Esophagus squamous epithelium (tissue), 5 donors: ENCODE data around the gene TCF4. TPM values are rescaled to one million over a fixed set of nuclear protein-coding genes. Genes with fewer than 3 reads are reported as not detected.
"Not testable (repeated sequence)": the region's sequence is repeated elsewhere in the genome, so short reads cannot be mapped to it uniquely, and the experiment has no call there.

Experiments used
- DNase-seq: peaks from one replicate; lab custom pipeline; 2025; lab: John Stamatoyannopoulos, UW
- H3K27ac ChIP-seq, 4 donors: fragments of 200-600 bp; sonication (generic); one replicate each; pipeline ENCODE4 v1.5.1; 2016 to 2019; ENCODE audit warnings: mild to moderate bottlenecking in 1 of 4
- H3K27me3 ChIP-seq, 4 donors: fragments of 200-600 bp; sonication (generic); 1 replicate in 3 of 4; 2 replicates in 1 of 4; pipeline versions ENCODE4 v1.5.1 to v1.6.0; 2017 to 2021; ENCODE audit warnings: antibody characterized with exemption in 1 of 4
- H3K36me3 ChIP-seq, 3 donors: fragments of 200-600 bp; sonication (generic); one replicate each; pipeline ENCODE4 v1.5.1; 2016 to 2019
- H3K4me1 ChIP-seq, 3 donors: fragments of 200-600 bp; sonication (generic); one replicate each; pipeline ENCODE4 v1.5.1; 2017 to 2019
- H3K4me3 ChIP-seq, 4 donors: fragments of 200-600 bp; sonication (generic); 1 replicate in 3 of 4; 2 replicates in 1 of 4; pipeline ENCODE4 v1.5.1; 2016 to 2019; ENCODE audit warnings: mild to moderate bottlenecking in 2 of 4, moderate library complexity in 1 of 4
- H3K9me3 ChIP-seq, 3 donors: fragments of 200-600 bp; sonication (generic); one replicate each; pipeline ENCODE4 v1.5.1; 2016 to 2019
- CTCF ChIP-seq, 6 experiments: fragments of 450-650 bp in 4 of 6; fragments of 200-600 bp in 2 of 6; sonication (generic) in 2 of 6; IDR thresholded peaks; one replicate each; pipeline ENCODE4 v1.5.1; 2016 to 2019; ENCODE audit warnings: antibody characterized with exemption in 6 of 6, mild to moderate bottlenecking in 4 of 6, moderate library complexity in 4 of 6
- POLR2A ChIP-seq, 4 donors: fragments of 450-650 bp; IDR thresholded peaks; one replicate each; pipeline ENCODE4 v1.6.1; 2017; ENCODE audit warnings: antibody characterized with exemption in 4 of 4, mild to moderate bottlenecking in 4 of 4, moderate library complexity in 3 of 4
- WGBS, 2 donors: methylation state at CpG; one replicate each; pipeline ENCODE4 v1.1.5; 2018; 5-methylcytosine and 5-hydroxymethylcytosine counted together
- intact Hi-C: fragments of 100-400 bp; cut with DNase I; formaldehyde crosslinking; loops from one replicate; pipeline ENCODE4 v1.15.0; 2022
- total RNA-seq, 4 donors: library from RNA; depleted of rRNA; stranded (reverse); fragments of >200 nt; gene quantifications; one replicate each; pipeline ENCODE4 v1.1.0, GENCODE V29; 2016
- donor health status: DM: yes; HTN: yes; CAD: no.

Gene TCF4
- total RNA-seq, 4 donors from 2014 or later = 19.0 to 79.7 (median 26.0) TPM

GRCh38 chr18:55473058-55473457 is 114.9 kb downstream of the TCF4 start:
- Histone ChIP-seq H3K9me3 (no peaks in the 10 kb centered on the region), H3K4me3 (no peak overlapping the region), H3K4me1 (peaks cover 0 to 17% (median 0%) of the 10 kb centered on the region in 3 donors), H3K27me3 (no peaks in the 10 kb centered on the region), H3K27ac (no peak overlapping the region), H3K36me3 (no peaks in the 10 kb centered on the region)
- WGBS, 2 donors = 68 to 81% methylated on average over 2 of the region's 2 CpGs
- no peak for DNase-seq
- TF ChIP-seq CTCF (IDR thresholded peaks at IDR 0.05) = no peak
- no peak for TF ChIP-seq POLR2A (IDR thresholded peaks at IDR 0.05)
- intact Hi-C loops = no loop called here

- TF ChIP-seq POLR2A (IDR thresholded peaks at IDR 0.05) (no peak), CTCF (IDR thresholded peaks at IDR 0.05) (no peak)
Measured at GRCh38 chr18:55470826-55471225, 117.2 kb downstream of the TCF4 start.

GRCh38 chr18:55469134-55469533 is 118.9 kb downstream of the TCF4 start:
- H3K4me1 ChIP-seq, H3K4me3 ChIP-seq, H3K27me3 ChIP-seq, intact Hi-C loops, DNase-seq, H3K36me3 ChIP-seq, H3K9me3 ChIP-seq, H3K27ac ChIP-seq: not testable (repeated sequence)
- WGBS, 2 donors = 99 to 100% methylated on average over 6 of the region's 8 CpGs

More at GRCh38 chr18:55470826-55471225, 117.2 kb downstream of the TCF4 start:
- Histone ChIP-seq H3K27me3 (no peaks in the 10 kb centered on the region), H3K4me1 (no peaks in the 10 kb centered on the region), H3K27ac (no peak overlapping the region), H3K9me3 (no peaks in the 10 kb centered on the region), H3K36me3 (no peaks in the 10 kb centered on the region), H3K4me3 (no peak overlapping the region)
- 90 to 94% methylated on average over 4 of the region's 4 CpGs for WGBS, 2 donors
- intact Hi-C loops = no loop called here
- no peak for DNase-seq

- TF ChIP-seq POLR2A (IDR thresholded peaks at IDR 0.05) (no peak), CTCF (IDR thresholded peaks at IDR 0.05) (no peak)
- Histone ChIP-seq H3K4me1 (no peaks in the 10 kb centered on the region), H3K27ac (no peak overlapping the region), H3K9me3 (no peaks in the 10 kb centered on the region), H3K4me3 (no peak overlapping the region), H3K27me3 (no peaks in the 10 kb centered on the region), H3K36me3 (no peaks in the 10 kb centered on the region)
- DNase-seq = no peak
- 63 to 81% methylated on average over 4 of the region's 4 CpGs for WGBS, 2 donors
- intact Hi-C loops = no loop called here
Measured at GRCh38 chr18:55466789-55467188, 121.2 kb downstream of the TCF4 start.

GRCh38 chr18:55465313-55465712 is 122.7 kb downstream of the TCF4 start:
- H3K9me3 ChIP-seq = no peaks in the 10 kb centered on the region
- no peak overlapping the region for H3K27ac ChIP-seq
- intact Hi-C loops = no loop called here
- DNase-seq = no peak
- H3K4me1 ChIP-seq = no peaks in the 10 kb centered on the region
- 75 to 88% methylated on average over 2 of the region's 2 CpGs for WGBS, 2 donors
- TF ChIP-seq CTCF (IDR thresholded peaks at IDR 0.05) (no peak), POLR2A (IDR thresholded peaks at IDR 0.05) (no peak)
- peaks cover 0 to 6% (median 0%) of the 10 kb centered on the region in 3 donors for H3K36me3 ChIP-seq
- H3K27me3 ChIP-seq = no peaks in the 10 kb centered on the region
- no peak overlapping the region for H3K4me3 ChIP-seq

- TF ChIP-seq POLR2A (IDR thresholded peaks at IDR 0.05) (no peak), CTCF (IDR thresholded peaks at IDR 0.05) (no peak)
- no peak overlapping the region for H3K4me3 ChIP-seq
- no peak overlapping the region for H3K27ac ChIP-seq
- H3K36me3 ChIP-seq = peaks cover 0 to 12% (median 0%) of the 10 kb centered on the region in 3 donors
- WGBS, 2 donors = 82 to 93% methylated on average over 4 of the region's 4 CpGs
- no peaks in the 10 kb centered on the region for H3K9me3 ChIP-seq
- DNase-seq = no peak
- H3K27me3 ChIP-seq = no peaks in the 10 kb centered on the region
- intact Hi-C loops = no loop called here
- H3K4me1 ChIP-seq = no peaks in the 10 kb centered on the region
Measured at GRCh38 chr18:55464581-55464980, 123.4 kb downstream of the TCF4 start.
